ENCODE results near the gene AQP3. TPM values are rescaled to one million over a fixed set of nuclear protein-coding genes. Genes with fewer than 3 reads are reported as not detected.

AQP3 gene
- total and polyA plus RNA-seq, 2 of the 8 experiments (the other 6 are each of a cell fraction or from before 2014, with no cell fraction given), result 2.6 to 7.6 TPM

- TF ChIP-seq CHD7 (IDR thresholded peaks at IDR 0.05; ENCODE audit: insufficient replicate concordance, low read length) (no peak), TAF1 (IDR thresholded peaks at IDR 0.05; ENCODE audit: low read depth, low read length) (no peak), USF2 (IDR thresholded peaks at IDR 0.05; ENCODE audit: low read length) (no peak), TEAD4 (IDR thresholded peaks at IDR 0.05; ENCODE audit: low read depth, low read length) (no peak), NANOG (IDR thresholded peaks at IDR 0.05; ENCODE audit: insufficient read depth, low read depth, low read length, poor library complexity, severe bottlenecking) (no peak)
Measured at GRCh38 chr9:33480976-33481375, 33.6 kb upstream of the AQP3 start (continued).
